HUES64 (cell line): ENCODE measurements around the gene SPINK9.
A peak's percentile ranks its signal among the peaks of the same experiment; 100 is the strongest.

Experiments
- H3K27ac ChIP-seq: 2 replicates; pipeline ENCODE4 v1.7.0; 2013; ENCODE audit warnings: low read depth, low read length, inconsistent platforms
- H3K27me3 ChIP-seq: 2 replicates; pipeline ENCODE4 v1.6.1; 2013; ENCODE audit warnings: mild to moderate bottlenecking, low read length; ENCODE audit not compliant: insufficient read depth
- H3K36me3 ChIP-seq: 2 replicates; pipeline ENCODE4 v1.6.1; 2013; ENCODE audit warnings: mild to moderate bottlenecking, low read length; ENCODE audit not compliant: insufficient read depth
- H3K4me1 ChIP-seq: 2 replicates; pipeline ENCODE4 v1.6.1; 2013; ENCODE audit warnings: mild to moderate bottlenecking, low read length, moderate library complexity; ENCODE audit not compliant: insufficient read depth
- H3K4me3 ChIP-seq: 2 replicates; pipeline ENCODE4 v1.5.1; 2013; ENCODE audit warnings: mild to moderate bottlenecking, low read length, moderate library complexity
- H3K9ac ChIP-seq: 2 replicates; pipeline ENCODE4 v1.6.1; 2013; ENCODE audit warnings: mild to moderate bottlenecking, low read depth, low read length
- H3K9me3 ChIP-seq: 2 replicates; pipeline ENCODE4 v1.6.1; 2013; ENCODE audit warnings: low read depth, low read length; ENCODE audit not compliant: insufficient read depth
- WGBS: fragments of 150-250, 120-280 bp; methylation state at CpG from one replicate; pipeline ENCODE4 v1.1.7; 2013; ENCODE audit warnings: missing lambda C conversion rate; 5-methylcytosine and 5-hydroxymethylcytosine counted together

SPINK9 gene

DNA sequence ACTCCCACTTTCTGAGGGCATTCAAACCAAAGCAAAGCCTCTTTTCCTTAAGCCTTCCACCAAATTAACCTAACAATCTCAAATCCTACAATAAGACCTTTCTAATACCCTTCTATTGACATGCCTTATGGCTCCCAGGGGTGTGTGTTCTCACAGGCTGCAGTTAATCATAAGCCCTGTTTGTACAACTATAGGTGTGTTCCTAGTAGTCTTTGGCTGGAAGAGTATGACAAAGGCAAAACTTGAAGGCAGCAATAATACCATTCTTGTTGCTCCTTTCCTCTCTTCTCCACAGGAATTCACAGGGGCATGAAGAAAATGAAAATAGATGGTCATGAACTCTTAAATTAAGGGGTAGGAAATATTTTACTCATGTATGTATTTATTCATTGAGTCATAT lies 37.5 kb downstream of the SPINK9 start:
- no peak overlapping the region for H3K9ac ChIP-seq
- H3K4me3 ChIP-seq: no peak overlapping the region
- H3K9me3 ChIP-seq: peaks cover 9% of the 10 kb centered on the region; the same call in 1 of the 2 replicates
- H3K27me3 ChIP-seq: no peaks in the 10 kb centered on the region
- H3K4me1 ChIP-seq: no peaks in the 10 kb centered on the region
- no peak overlapping the region for H3K27ac ChIP-seq
- no peaks in the 10 kb centered on the region for H3K36me3 ChIP-seq

DNA sequence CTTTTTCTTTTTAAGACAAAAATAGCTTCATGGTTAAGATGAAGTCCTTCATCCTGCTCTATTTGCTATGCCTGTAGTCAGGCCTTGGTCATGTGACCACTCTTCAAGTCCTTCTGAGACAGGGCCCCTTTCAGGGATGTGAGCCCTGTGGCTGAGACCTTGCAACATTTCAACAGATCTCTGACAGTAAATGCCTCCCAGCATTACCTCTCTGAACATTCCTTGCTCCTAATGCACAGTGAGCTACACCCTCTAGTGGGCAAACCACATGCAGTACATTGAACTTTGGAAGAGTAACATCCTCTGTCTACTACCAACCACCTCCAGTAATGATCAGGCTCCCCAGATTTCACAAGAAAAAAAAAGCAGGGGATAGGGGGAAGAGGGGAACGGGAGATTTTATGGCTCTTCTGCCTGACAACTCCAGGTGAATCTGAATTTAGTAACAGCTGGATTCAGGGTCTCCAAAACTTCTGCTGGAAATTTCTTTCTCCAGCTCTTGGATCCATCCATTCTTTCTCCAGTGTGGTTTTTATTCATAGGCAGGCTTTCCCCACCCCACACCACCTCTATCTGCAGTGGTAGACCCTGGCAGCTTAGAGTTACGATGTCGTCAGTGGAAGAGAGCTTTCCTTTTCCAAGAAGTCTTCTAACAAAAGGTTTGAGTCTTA lies 39.5 kb downstream of the SPINK9 start:
- whole genome bisulfite sequencing: 36% methylated on average over 1 of the region's 3 CpGs
- H3K4me1 ChIP-seq: no peaks in the 10 kb centered on the region
- H3K27me3 ChIP-seq: no peaks in the 10 kb centered on the region
- H3K27ac ChIP-seq: no peak overlapping the region
- H3K36me3 ChIP-seq: no peaks in the 10 kb centered on the region
- no peak overlapping the region for H3K9ac ChIP-seq
- H3K9me3 ChIP-seq: no peaks in the 10 kb centered on the region
- H3K4me3 ChIP-seq: no peak overlapping the region

DNA sequence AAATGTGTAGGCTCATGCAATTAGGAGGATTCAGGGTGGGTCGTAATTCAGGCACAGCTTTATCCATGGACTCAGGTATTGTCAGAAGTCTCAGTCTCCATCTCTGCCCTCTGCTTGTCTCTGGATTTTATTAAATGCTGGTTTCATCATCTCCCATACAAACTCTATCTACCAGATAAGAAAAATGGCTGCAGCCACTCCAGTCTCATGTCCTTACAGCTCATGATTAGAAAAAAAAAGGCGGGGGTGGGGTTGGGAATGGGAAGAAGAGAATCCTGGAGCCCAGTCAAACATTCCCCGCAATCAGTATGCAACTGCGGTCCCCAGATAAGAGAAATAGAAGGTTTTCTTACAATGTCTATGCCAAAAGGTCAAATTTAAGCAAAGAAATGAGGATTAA lies 40.8 kb downstream of the SPINK9 start:
- H3K9ac ChIP-seq: no peak overlapping the region
- H3K4me1 ChIP-seq: no peaks in the 10 kb centered on the region
- 98% methylated on average over 4 of the region's 4 CpGs for WGBS

DNA sequence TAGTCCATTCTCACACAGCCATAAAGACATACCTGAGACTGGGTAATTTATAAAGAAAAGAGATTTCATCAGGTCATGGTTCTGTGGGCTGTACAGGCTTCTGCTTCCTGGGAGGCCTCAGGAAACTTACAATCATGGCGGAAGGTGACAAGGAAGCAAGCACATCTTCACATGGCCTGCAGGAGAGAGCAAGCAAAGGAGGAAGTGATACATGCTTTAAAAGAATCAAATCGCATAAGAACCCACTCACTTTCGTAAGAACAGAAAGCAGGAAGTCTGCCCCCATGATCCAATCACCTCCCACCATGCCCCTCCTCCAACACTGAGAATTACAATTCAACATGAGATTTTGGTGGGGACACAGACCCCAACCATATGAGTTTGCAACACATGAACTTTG lies 43.3 kb downstream of the SPINK9 start:
- Histone ChIP-seq H3K9me3 (no peaks in the 10 kb centered on the region), H3K27me3 (no peaks in the 10 kb centered on the region), H3K36me3 (no peaks in the 10 kb centered on the region), H3K27ac (no peak overlapping the region), H3K9ac (no peak overlapping the region), H3K4me3 (no peak overlapping the region), H3K4me1 (peaks cover 11% of the 10 kb centered on the region; the same call in 1 of the 2 replicates)
- 89% methylated on average over 3 of the region's 3 CpGs for WGBS

More for the DNA sequence above, 40.8 kb downstream of the SPINK9 start:
- Histone ChIP-seq H3K27me3 (no peaks in the 10 kb centered on the region), H3K4me3 (no peak overlapping the region), H3K9me3 (no peaks in the 10 kb centered on the region), H3K36me3 (no peaks in the 10 kb centered on the region), H3K27ac (no peak overlapping the region)

DNA sequence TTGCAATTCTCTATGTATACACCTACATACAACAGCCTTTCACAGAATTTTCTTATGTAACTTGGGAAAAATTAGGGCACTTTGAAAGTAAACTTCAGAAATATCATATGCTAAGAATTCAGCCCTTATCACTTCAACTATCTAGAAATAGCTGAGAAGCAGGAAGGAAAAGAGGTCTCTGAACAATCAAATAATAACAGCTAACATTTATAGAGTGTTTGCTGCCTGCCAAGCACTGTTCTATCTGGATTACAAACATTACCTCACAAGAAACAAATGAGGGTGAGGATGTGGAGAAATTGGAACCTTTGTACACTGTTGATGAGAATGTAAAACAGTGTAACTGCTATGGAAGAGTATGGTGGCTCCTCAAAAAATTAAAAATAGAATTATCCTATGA lies 44.0 kb downstream of the SPINK9 start:
- Histone ChIP-seq H3K36me3 (no peaks in the 10 kb centered on the region), H3K9me3 (no peaks in the 10 kb centered on the region), H3K4me1 (peaks cover 11% of the 10 kb centered on the region; the same call in 1 of the 2 replicates), H3K27ac (no peak overlapping the region), H3K4me3 (no peak overlapping the region), H3K27me3 (no peaks in the 10 kb centered on the region), H3K9ac (no peak overlapping the region)

DNA sequence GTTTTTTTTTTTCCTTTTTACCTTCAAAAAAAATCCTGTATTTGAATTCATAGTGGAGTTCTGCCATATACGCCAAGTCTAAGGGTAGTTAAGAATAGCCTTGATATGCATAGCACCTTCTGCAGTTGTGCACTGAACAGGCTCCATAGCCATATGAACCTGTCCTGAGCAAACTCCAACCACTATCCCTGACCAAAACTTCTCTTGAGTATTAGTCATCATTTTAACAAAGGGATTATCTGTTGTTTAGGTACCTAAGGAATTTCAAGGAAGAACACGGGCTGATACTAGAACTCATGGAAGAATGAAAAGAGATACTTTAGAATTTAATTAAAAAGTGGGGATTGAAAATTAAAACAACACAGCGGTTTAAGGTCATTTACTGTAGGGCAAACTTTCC lies 46.5 kb downstream of the SPINK9 start:
- Histone ChIP-seq H3K4me1 (peaks cover 11% of the 10 kb centered on the region; the same call in 1 of the 2 replicates), H3K27me3 (no peaks in the 10 kb centered on the region), H3K9me3 (no peaks in the 10 kb centered on the region), H3K36me3 (no peaks in the 10 kb centered on the region), H3K4me3 (no peak overlapping the region), H3K27ac (no peak overlapping the region), H3K9ac (no peak overlapping the region)
- 85% methylated on average over 3 of the region's 3 CpGs for WGBS

DNA sequence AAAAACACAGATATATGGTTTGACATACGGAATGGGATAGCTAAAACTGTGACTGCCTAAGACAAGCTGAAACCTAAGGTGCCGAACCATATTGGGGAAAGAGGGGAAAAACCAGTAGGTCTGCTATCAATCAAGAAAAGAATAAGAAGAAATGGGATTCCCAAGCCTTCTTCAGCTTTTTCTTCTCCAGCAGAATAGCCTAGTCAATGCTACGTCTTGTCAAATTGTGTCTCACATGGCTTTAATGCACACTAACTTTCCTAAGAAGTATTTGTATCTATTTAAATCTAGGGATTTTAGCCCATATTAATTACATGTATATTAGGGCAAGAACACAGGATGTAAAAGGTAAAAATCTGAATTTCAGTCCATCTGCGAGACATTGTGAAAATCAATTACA lies 47.6 kb downstream of the SPINK9 start:
- Histone ChIP-seq H3K4me3 (peak overlapping the region; percentile 79), H3K9me3 (no peaks in the 10 kb centered on the region), H3K27me3 (no peaks in the 10 kb centered on the region), H3K9ac (peak overlapping the region; percentile 68), H3K4me1 (peaks cover 11% of the 10 kb centered on the region; the same call in 1 of the 2 replicates), H3K27ac (no peak overlapping the region), H3K36me3 (peaks cover 3% of the 10 kb centered on the region; the same call in 1 of the 2 replicates)
- 72% methylated on average over 3 of the region's 4 CpGs for WGBS

DNA sequence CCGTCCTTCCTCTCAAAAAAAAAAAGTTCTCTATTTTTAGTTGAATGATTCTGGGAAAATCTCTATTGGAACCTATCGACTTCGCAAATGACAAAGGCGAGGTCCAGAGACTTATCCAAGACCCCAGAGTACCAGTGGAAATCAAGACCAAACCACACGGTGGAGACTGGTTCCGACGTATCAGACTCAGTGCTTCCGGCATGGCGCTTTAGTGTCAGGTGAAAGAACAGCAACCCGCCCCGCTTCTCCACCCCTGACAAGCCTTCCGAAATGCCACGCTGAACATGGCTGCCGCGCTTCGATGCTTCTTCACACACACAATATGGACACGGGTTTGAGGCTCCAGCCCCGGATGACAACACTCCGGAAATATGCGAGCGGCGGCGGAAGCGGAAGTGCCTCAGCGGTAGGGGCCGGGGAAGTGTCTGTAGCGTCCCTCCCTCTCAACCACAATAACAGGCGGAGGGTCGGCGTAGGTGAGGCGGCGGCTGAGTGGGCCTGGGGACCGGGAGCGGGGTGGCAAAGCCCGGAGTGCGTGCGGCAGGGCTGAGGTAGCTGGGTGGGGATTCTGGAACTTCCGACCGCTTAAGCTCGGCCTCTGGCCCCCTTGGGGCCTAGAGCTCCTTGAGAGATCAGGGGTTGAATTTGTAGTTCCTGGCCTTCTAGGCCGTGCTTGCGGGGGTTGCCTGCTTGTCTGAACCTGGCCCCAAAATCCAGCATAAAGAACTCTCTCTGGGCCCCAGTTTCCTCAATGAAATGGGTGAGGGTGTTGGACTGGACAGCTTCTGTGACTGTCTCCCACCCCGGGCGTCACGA lies 48.4 kb downstream of the SPINK9 start, which contains the start of gene FBXO38:
Gene FBXO38 (plus strand): TSS at position 395 of the 816 bp plus-strand sequence. CDS start 10,819 bp downstream, outside the sequence.
- Histone ChIP-seq H3K9ac (peak within 1 kb of the TSS; percentile 87), H3K27ac (peak within 1 kb of the TSS; percentile 77), H3K36me3 (peaks cover 3% of the 10 kb centered on the region; the same call in 1 of the 2 replicates), H3K4me3 (peak within 1 kb of the TSS; percentile 79), H3K27me3 (no peaks in the 10 kb centered on the region), H3K9me3 (no peaks in the 10 kb centered on the region), H3K4me1 (peaks cover 13% of the 10 kb centered on the region; the same call in 1 of the 2 replicates)
- WGBS: 1% methylated on average over 44 of the region's 45 CpGs

DNA sequence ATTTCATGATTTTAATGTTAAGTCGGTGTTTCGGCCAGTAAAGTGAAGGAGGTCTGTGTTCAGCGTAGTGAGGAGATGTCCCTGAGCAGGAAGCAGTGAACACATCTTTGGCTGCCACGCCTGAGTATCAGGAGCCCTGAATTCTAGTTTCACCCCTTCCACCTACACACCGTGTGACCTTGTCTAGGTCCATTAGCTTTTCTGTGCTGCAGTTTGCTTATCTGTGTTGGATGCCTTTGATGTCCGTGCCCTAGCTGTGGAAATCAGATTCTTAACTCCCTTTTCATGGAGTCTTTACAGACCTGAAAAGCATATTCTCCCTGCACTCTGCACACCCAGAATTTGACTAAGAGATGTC lies 49.0 kb downstream of the SPINK9 start:
- Histone ChIP-seq H3K4me3 (peak overlapping the region; percentile 79), H3K27ac (peak overlapping the region; percentile 77), H3K27me3 (no peaks in the 10 kb centered on the region), H3K9me3 (no peaks in the 10 kb centered on the region), H3K36me3 (peaks cover 3% of the 10 kb centered on the region; the same call in 1 of the 2 replicates), H3K9ac (peak overlapping the region; percentile 87), H3K4me1 (peaks cover 16% of the 10 kb centered on the region; the same call in 1 of the 2 replicates)
- WGBS: 8% methylated on average over 6 of the region's 6 CpGs

DNA sequence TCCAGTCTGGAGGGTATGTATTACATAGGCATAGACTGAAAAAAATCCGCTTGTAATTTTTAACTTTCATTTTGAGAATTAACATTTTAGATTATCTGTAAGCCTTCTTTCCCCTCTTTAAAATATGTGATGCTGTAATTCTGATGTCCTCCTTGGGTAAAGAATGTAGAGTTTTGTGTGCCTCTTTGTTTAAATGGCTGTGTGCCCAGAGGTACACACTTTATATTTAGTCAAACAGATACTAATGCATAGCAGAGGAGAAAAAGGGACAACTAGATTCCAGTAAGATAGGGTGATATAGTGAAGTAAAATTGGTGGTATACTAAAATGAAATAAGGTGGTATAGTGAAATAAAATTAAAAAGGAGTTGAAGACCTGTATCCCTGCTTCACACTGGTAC lies 49.7 kb downstream of the SPINK9 start:
- no CpG with 5 or more reads among the region's 1 CpG for WGBS
- peaks cover 3% of the 10 kb centered on the region; the same call in 1 of the 2 replicates for H3K36me3 ChIP-seq
- no peak overlapping the region for H3K27ac ChIP-seq
- no peaks in the 10 kb centered on the region for H3K9me3 ChIP-seq
- H3K9ac ChIP-seq: no peak overlapping the region
- no peaks in the 10 kb centered on the region for H3K27me3 ChIP-seq
- H3K4me3 ChIP-seq: peak overlapping the region; percentile 79; the same call in 1 of the 2 replicates
- H3K4me1 ChIP-seq: peaks cover 16% of the 10 kb centered on the region; the same call in 1 of the 2 replicates

DNA sequence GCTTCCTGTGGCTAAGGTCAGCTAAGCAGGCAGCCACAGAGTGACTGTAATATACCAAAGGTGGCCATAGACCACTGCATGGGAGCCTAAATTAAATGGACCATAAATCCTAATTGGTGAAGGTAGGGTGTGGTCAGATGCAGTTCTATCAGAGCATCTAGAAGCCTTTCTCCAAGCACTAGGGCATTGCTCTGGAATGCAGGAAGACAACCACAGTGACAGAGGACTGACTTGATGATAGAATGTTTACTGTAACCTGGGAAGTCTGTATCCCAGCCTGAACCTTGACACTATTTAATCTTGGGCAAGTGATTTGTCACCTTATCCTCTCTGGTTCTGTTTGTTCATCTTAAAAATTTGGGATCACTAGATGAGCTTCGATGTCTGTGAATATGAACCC lies 50.7 kb downstream of the SPINK9 start:
- 86% methylated on average over 1 of the region's 1 CpG for WGBS
- H3K9me3 ChIP-seq: no peaks in the 10 kb centered on the region
- peaks cover 3% of the 10 kb centered on the region; the same call in 1 of the 2 replicates for H3K36me3 ChIP-seq
- peaks cover 16% of the 10 kb centered on the region; the same call in 1 of the 2 replicates for H3K4me1 ChIP-seq
- H3K27ac ChIP-seq: no peak overlapping the region
- H3K27me3 ChIP-seq: no peaks in the 10 kb centered on the region
- no peak overlapping the region for H3K9ac ChIP-seq
- H3K4me3 ChIP-seq: no peak overlapping the region
